Aorta (tissue), 5 donors: Measurements from ENCODE around the gene KIF6. TPM values are rescaled to one million over a fixed set of nuclear protein-coding genes. Genes with fewer than 3 reads are reported as not detected.
A peak's percentile ranks its signal among the peaks of the same experiment; 100 is the strongest.

Source experiments
- ATAC-seq: fragments of 200-7000 bp; cut with Tn5 transposase; one replicate; pipeline ENCODE4 v1.9.1; 2022; ENCODE audit warnings: moderate library complexity; ENCODE audit not compliant: low FRiP score
- DNase-seq, 2 donors: peaks; one replicate each; pipeline ENCODE4 v3.0.0-alpha.2; 2020
- H3K27ac ChIP-seq, 2 donors: one replicate each; pipeline ENCODE4 v1.5.1; 2013; ENCODE audit warnings: low read length in 2 of 2, mild to moderate bottlenecking in 2 of 2, moderate library complexity in 2 of 2, control low read depth in 1 of 2, inconsistent platforms in 1 of 2, low read depth in 1 of 2
- H3K27me3 ChIP-seq, 2 donors: one replicate each; pipeline ENCODE4 v1.6.1; 2013; ENCODE audit warnings: control low read depth in 1 of 2, low read length in 1 of 2, mild to moderate bottlenecking in 1 of 2, moderate library complexity in 1 of 2; ENCODE audit not compliant: insufficient read depth in 2 of 2, control insufficient read depth in 1 of 2
- H3K36me3 ChIP-seq, 2 donors: one replicate each; pipeline ENCODE4 v1.6.1; 2013; ENCODE audit warnings: control low read depth in 1 of 2, low read length in 1 of 2, mild to moderate bottlenecking in 1 of 2; ENCODE audit not compliant: insufficient read depth in 2 of 2, control insufficient read depth in 1 of 2
- H3K4me1 ChIP-seq, 2 donors: one replicate each; pipeline ENCODE4 v1.6.1; 2013; ENCODE audit warnings: low read length in 2 of 2, control low read depth in 1 of 2, mild to moderate bottlenecking in 1 of 2, moderate library complexity in 1 of 2; ENCODE audit not compliant: insufficient read depth in 2 of 2, control insufficient read depth in 1 of 2
- H3K4me3 ChIP-seq, 2 donors: one replicate each; pipeline ENCODE4 v1.5.1; 2013; ENCODE audit warnings: low read length in 2 of 2, control low read depth in 1 of 2, mild to moderate bottlenecking in 1 of 2
- H3K9me3 ChIP-seq: one replicate; pipeline ENCODE4 v1.6.1; 2013; ENCODE audit warnings: mild to moderate bottlenecking, low read length; ENCODE audit not compliant: control insufficient read depth
- WGBS, 2 donors: extraction: QIAGEN DNeasy Blood & Tissue Kit; methylation state at CpG; one replicate each; pipeline ENCODE4 v1.1.7; 2013; 5-methylcytosine and 5-hydroxymethylcytosine counted together
- intact Hi-C, 2 donors: fragments of 100-400 bp; cut with DNase I; formaldehyde crosslinking; loops; one replicate each; pipeline versions ENCODE4 v1.14.2 to v1.15.0; 2022
- polyA plus RNA-seq, 2 donors: library from polyadenylated mRNA; stranded (reverse); fragments of 200-250 nt; gene quantifications; one replicate each; pipeline ENCODE4 v1.2.3, GENCODE V29; 2013
- total RNA-seq, 2 donors: library from RNA; stranded (reverse); fragmentation: NEBNext Ultra II Directional; extraction: Animal tissue kit (Norgen Biotek cat#: 25700); gene quantifications; one replicate each; pipeline ENCODE4 v1.2.1, GENCODE V29; 2021
- donor health status: healthy with polysubstance abuse.
- donor health status: Bipolar disorder and iron deficiency.
- donor health status: DM: no; HTN: no; CAD: no.
- donor health status: DM: no; HTN: no; CAD: no.
- donor health status: DM: yes; HTN: yes; CAD: no.

KIF6 gene
- total and polyA plus RNA-seq, 4 donors = 0.39 to 0.63 (median 0.42) TPM; not detected in 1

DNA sequence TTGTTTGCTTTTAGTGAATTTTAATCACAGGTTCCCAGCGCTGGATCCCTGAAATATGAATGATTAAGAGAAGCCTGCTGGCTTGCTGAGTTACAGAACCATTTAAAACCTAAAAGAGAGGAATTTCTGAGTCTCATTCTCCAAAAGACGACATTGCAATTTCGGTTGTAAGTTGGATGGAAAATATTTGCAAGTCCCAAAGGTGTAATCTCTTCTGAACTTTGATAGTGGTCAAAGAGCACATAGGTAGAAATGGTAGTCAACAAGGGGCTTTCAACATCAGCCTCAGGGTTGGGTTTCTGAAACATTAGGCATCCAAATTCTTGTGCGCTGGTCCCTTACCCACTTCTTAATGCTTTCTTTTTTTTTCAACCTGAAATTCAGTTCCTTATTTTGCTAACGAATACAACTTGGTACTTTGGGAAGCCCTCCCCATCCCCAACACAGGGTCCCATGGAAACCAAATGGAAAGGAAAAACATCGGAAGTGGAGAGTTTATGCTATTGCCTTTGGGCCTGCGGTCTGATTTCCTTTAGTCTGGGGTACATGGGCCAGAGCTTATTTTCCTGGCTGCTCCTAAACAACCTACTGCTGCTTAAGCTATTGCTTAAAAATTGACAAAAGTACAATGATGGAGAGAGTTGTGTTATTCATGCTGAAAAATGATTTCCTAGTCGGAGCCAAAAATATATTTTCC, 285.7 kb downstream of the KIF6 start:
- Histone ChIP-seq H3K36me3 (no peaks in the 10 kb centered on the region), H3K27me3 (no peaks in the 10 kb centered on the region), H3K9me3 (no peaks in the 10 kb centered on the region), H3K4me3 (no peak overlapping the region), H3K4me1 (no peaks in the 10 kb centered on the region), H3K27ac (no peak overlapping the region)
- ATAC-seq (no peak), DNase-seq (no peak)
- intact Hi-C loops = no loop called here
- 82 to 86% methylated on average over 8 of the region's 8 CpGs for WGBS, 2 donors

DNA sequence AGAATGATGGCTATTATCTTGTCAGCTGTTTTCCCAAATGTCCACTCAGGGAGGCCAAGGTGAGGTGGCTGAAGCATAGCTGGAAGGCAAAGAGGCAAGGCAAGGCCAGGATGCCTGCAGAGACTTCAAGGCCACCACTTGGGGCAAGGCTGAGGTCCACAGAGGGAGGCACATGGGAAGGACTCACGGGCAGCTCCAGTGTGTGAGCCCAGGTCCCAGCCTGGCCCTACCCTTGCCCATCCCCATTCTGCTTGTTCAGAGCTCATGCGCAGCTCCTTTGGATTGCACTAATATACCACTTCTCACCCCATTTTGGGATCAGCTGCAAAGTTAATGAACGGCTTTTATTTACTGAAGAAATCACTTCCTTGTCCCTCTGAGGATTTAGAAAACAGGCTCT, 291.6 kb downstream of the KIF6 start:
- Histone ChIP-seq H3K27me3 (no peaks in the 10 kb centered on the region), H3K9me3 (no peaks in the 10 kb centered on the region), H3K27ac (no peak overlapping the region), H3K36me3 (no peaks in the 10 kb centered on the region), H3K4me1 (no peaks in the 10 kb centered on the region), H3K4me3 (no peak overlapping the region)
- DNase-seq (no peak), ATAC-seq (no peak)
- 64 to 97% methylated on average over 3 of the region's 3 CpGs for WGBS, 2 donors
- intact Hi-C loops = no loop called here

DNA sequence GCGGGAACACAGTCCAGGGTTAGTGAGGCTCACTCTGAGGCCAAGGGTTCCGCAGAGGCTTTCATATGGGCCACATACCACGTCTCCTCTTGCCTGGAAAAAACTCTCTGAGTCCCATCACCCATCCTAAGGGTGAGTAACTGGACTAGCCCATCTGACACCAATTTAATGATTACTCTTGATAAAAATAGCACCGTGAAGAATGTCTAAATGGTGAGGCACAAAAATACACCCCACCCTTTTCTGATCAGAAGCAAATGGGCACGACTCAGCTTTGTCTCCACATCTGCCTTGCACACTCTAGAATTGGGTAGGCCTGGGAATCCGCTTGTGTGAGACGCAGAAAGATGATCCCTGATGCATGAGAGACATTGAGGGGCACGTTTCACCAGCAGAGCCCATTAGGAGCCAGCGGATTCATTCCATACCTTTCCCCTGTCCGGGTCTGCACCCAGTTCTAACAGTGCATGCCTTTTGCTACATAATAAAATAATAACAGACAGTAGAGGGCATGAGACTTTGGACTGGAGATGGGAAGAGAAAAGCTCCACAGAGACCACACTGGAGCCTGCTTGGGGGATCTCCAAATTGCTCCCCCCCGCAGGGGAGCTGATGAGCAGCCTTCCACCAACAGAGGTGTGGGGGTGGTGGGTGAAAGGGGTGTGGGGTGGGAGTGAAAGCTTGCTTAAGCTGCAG, 292.7 kb downstream of the KIF6 start:
- Histone ChIP-seq H3K27me3 (no peaks in the 10 kb centered on the region), H3K4me3 (no peak overlapping the region), H3K9me3 (no peaks in the 10 kb centered on the region), H3K4me1 (no peaks in the 10 kb centered on the region), H3K27ac (no peak overlapping the region), H3K36me3 (no peaks in the 10 kb centered on the region)
- no peak for ATAC-seq
- WGBS, 2 donors = 92 to 94% methylated on average over 11 of the region's 11 CpGs
- DNase-seq = no peak
- intact Hi-C loops = no loop called here

DNA sequence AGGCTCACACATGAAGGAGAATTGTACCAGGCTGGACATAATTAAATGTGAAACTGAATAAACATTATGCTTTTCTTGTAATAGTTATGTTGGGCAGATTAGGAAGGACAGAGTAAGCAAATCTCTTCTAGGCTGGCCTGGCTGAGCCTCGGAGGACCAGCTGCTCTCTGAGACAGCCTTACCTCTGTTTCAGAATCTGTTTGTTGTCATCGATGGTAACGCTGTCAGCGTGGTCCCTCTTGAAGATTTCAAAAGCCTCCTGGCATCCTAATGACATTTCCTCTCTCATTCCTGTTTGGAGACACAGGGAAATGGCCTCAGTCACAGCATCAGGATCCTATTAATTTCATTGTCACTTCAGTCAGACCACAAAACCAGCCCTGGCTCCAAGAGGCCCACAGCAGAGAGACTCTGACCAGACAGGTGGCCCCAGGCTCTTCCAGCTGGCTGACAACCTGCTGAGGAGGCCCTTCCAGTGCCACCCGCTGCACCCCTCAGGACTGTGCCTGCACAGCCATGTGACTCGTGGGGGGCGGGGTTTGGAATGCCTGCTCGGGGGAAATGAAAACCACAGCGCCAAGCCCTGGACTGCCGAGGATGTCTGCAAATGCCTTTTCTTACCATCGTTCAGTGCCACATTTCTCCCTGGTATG, 294.2 kb downstream of the KIF6 start:
- Histone ChIP-seq H3K9me3 (no peaks in the 10 kb centered on the region), H3K36me3 (no peaks in the 10 kb centered on the region), H3K4me1 (no peaks in the 10 kb centered on the region), H3K27me3 (no peaks in the 10 kb centered on the region), H3K4me3 (no peak overlapping the region), H3K27ac (peak overlapping the region in 1 of 2 donors; percentile 56)
- ATAC-seq (peak; percentile 73), DNase-seq (peak; percentile 83 to 88)
- intact Hi-C loops = no loop called here
- 19 to 23% methylated on average over 11 of the region's 11 CpGs for WGBS, 2 donors

- H3K27me3 ChIP-seq = no peaks in the 10 kb centered on the region
- no peaks in the 10 kb centered on the region for H3K9me3 ChIP-seq
- intact Hi-C loops = no loop called here
- 57 to 76% methylated on average over 1 of the region's 1 CpG for WGBS, 2 donors
- ATAC-seq (no peak), DNase-seq (no peak)
- no peaks in the 10 kb centered on the region for H3K36me3 ChIP-seq
- no peak overlapping the region for H3K4me3 ChIP-seq
- no peak overlapping the region for H3K27ac ChIP-seq
- H3K4me1 ChIP-seq = no peaks in the 10 kb centered on the region
Observed at GRCh38 chr6:39430446-39430845, 294.8 kb downstream of the KIF6 start.

- DNase-seq (no peak), ATAC-seq (no peak)
- intact Hi-C loops = loop anchor here in 1 of 2 donors (10.0 kb wide), 1 partner anchor 66 kb away; no protein-coding TSS in a partner anchor
- H3K9me3 ChIP-seq = no peaks in the 10 kb centered on the region
- no peak overlapping the region for H3K4me3 ChIP-seq
- no peaks in the 10 kb centered on the region for H3K4me1 ChIP-seq
- no peaks in the 10 kb centered on the region for H3K27me3 ChIP-seq
- no peak overlapping the region for H3K27ac ChIP-seq
- no peaks in the 10 kb centered on the region for H3K36me3 ChIP-seq
- 95 to 96% methylated on average over 7 of the region's 7 CpGs for WGBS, 2 donors
Observed at GRCh38 chr6:39428816-39429215, 296.4 kb downstream of the KIF6 start.

DNA sequence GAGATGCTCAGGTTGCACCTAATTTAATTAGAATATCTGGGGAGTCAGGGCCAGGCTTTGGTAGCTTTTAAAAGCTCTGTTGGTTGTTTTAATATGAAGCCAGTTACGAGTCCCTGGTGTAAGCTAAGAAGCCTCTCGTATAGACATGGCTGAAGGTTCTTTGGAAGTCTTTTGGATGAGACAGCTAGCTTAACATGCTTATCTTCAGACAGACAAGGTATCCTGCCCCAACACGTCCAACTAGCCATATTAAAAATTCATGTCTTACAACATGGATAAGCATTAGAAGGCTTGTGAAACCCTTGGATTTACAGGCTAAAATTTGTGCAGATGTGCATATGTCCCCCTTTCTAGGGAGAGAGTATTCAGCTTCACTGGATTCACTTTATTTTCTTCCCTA, 297.1 kb downstream of the KIF6 start:
- Histone ChIP-seq H3K9me3 (no peaks in the 10 kb centered on the region), H3K36me3 (no peaks in the 10 kb centered on the region), H3K4me1 (no peaks in the 10 kb centered on the region), H3K27me3 (no peaks in the 10 kb centered on the region), H3K4me3 (no peak overlapping the region), H3K27ac (no peak overlapping the region)
- intact Hi-C loops = loop anchor here in 1 of 2 donors (10.0 kb wide), 1 partner anchor 67 kb away; no protein-coding TSS in a partner anchor
- 89 to 96% methylated on average over 3 of the region's 3 CpGs for WGBS, 2 donors
- ATAC-seq (no peak), DNase-seq (no peak)

- H3K4me3 ChIP-seq = no peak overlapping the region
- H3K36me3 ChIP-seq = no peaks in the 10 kb centered on the region
- no peak for ATAC-seq
- no peaks in the 10 kb centered on the region for H3K9me3 ChIP-seq
- intact Hi-C loops = loop anchor here in 1 of 2 donors (10.0 kb wide), 1 partner anchor 69 kb away; no protein-coding TSS in a partner anchor
- no peaks in the 10 kb centered on the region for H3K27me3 ChIP-seq
- H3K27ac ChIP-seq = no peak overlapping the region
- H3K4me1 ChIP-seq = peaks cover 0 to 3% of the 10 kb centered on the region in 2 donors
- WGBS, 2 donors = 28 to 41% methylated on average over 2 of the region's 2 CpGs
- no peak for DNase-seq
Observed at GRCh38 chr6:39426073-39426456, 299.1 kb downstream of the KIF6 start.
